ENCODE data around the gene ERBB4. TPM values are rescaled to one million over a fixed set of nuclear protein-coding genes. Genes with fewer than 3 reads are reported as not detected.

ERBB4 gene
- total RNA-seq, 1 experiment from 2014 or later, result 0.15 TPM

- ATAC-seq, result no peak
- POLR2A ChIA-PET, result no interaction called here
- intact Hi-C loops (cut with micrococcal nuclease; ENCODE audit: unreplicated experiment), result no loop called here
Observed at GRCh38 chr2:212033888-212034287, 504.7 kb downstream of the ERBB4 start.

DNA sequence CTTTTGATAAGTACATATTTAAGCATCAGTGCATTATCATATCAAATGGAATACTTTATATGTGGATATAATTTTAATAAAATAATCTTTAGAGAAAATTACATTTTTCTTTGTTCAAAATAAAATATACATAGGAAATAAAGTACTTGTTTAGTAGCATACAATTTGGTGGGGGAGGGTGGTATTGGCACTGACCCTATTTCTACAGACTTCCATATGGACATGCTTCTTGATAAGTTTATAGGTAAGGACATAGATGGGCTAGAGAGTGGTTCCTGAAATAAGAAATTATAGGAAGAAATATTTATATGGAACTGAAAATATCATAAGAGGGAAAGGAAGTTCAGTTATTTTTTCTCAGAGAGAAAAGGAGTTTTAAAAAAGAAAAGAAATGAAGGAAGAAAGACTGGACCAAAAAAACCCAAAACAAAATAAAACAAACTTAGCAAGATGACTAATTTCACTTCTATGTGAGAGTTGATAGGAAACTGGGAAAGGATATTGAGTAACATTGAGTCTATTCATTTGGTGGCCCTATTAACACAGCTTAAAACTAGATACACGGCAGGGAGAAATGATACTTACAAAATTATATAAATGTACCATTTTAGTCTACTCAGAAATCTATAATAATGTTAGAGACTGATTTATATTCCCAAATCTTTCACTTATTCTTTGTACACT, 505.9 kb downstream of the ERBB4 start:
- no TSS peak for BruUV-seq (replicated peaks)
- H3K4me1 ChIP-seq (ENCODE audit: control insufficient read depth, insufficient read depth, low read length), result no peaks in the 10 kb centered on the region
- H3K9me3 ChIP-seq (ENCODE audit: control insufficient read depth, insufficient read depth, low read depth, low read length), result no peaks in the 10 kb centered on the region
- in situ Hi-C loops (cut with HindIII; ENCODE audit: low pct_unique_long_range_greater_than_20kb, low sequenced_read_pairs), result no loop called here
- no peaks in the 10 kb centered on the region for H3K36me3 ChIP-seq (ENCODE audit: control insufficient read depth, insufficient read depth, low read length)
- ChIA-PET CTCF (no interaction called here), POLR2A (no interaction called here)
- no peak for ATAC-seq
- no peak for DNase-seq (ENCODE audit: low read depth, low spot score)
- no peak overlapping the region for H3K27ac ChIP-seq (ENCODE audit: low read length)
- H3K27me3 ChIP-seq (ENCODE audit: control insufficient read depth, insufficient read depth, low read length), result no peaks in the 10 kb centered on the region
- intact Hi-C loops (cut with micrococcal nuclease; ENCODE audit: unreplicated experiment), result no loop called here
- no peak overlapping the region for H3K4me3 ChIP-seq (ENCODE audit: low read depth in 2 of 2, low read length in 2 of 2)
- TF ChIP-seq, protein P1, sequence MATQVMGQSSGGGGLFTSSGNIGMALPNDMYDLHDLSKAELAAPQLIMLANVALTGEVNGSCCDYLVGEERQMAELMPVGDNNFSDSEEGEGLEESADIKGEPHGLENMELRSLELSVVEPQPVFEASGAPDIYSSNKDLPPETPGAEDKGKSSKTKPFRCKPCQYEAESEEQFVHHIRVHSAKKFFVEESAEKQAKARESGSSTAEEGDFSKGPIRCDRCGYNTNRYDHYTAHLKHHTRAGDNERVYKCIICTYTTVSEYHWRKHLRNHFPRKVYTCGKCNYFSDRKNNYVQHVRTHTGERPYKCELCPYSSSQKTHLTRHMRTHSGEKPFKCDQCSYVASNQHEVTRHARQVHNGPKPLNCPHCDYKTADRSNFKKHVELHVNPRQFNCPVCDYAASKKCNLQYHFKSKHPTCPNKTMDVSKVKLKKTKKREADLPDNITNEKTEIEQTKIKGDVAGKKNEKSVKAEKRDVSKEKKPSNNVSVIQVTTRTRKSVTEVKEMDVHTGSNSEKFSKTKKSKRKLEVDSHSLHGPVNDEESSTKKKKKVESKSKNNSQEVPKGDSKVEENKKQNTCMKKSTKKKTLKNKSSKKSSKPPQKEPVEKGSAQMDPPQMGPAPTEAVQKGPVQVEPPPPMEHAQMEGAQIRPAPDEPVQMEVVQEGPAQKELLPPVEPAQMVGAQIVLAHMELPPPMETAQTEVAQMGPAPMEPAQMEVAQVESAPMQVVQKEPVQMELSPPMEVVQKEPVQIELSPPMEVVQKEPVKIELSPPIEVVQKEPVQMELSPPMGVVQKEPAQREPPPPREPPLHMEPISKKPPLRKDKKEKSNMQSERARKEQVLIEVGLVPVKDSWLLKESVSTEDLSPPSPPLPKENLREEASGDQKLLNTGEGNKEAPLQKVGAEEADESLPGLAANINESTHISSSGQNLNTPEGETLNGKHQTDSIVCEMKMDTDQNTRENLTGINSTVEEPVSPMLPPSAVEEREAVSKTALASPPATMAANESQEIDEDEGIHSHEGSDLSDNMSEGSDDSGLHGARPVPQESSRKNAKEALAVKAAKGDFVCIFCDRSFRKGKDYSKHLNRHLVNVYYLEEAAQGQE (IDR thresholded peaks at IDR 0.05; ENCODE audit: insufficient read depth in 1 of 2, low read depth in 2 of 2, low read length in 1 of 2), result no peak
- TF ChIP-seq, protein P2, sequence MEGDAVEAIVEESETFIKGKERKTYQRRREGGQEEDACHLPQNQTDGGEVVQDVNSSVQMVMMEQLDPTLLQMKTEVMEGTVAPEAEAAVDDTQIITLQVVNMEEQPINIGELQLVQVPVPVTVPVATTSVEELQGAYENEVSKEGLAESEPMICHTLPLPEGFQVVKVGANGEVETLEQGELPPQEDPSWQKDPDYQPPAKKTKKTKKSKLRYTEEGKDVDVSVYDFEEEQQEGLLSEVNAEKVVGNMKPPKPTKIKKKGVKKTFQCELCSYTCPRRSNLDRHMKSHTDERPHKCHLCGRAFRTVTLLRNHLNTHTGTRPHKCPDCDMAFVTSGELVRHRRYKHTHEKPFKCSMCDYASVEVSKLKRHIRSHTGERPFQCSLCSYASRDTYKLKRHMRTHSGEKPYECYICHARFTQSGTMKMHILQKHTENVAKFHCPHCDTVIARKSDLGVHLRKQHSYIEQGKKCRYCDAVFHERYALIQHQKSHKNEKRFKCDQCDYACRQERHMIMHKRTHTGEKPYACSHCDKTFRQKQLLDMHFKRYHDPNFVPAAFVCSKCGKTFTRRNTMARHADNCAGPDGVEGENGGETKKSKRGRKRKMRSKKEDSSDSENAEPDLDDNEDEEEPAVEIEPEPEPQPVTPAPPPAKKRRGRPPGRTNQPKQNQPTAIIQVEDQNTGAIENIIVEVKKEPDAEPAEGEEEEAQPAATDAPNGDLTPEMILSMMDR (IDR thresholded peaks at IDR 0.05), result no peak

More at GRCh38 chr2:212033888-212034287, 504.7 kb downstream of the ERBB4 start:
- Histone ChIP-seq H3K4me1 (ENCODE audit: control insufficient read depth, insufficient read depth, low read length) (no peaks in the 10 kb centered on the region), H3K27ac (ENCODE audit: low read length) (no peak overlapping the region), H3K9me3 (ENCODE audit: control insufficient read depth, insufficient read depth, low read depth, low read length) (no peaks in the 10 kb centered on the region), H3K27me3 (ENCODE audit: control insufficient read depth, insufficient read depth, low read length) (no peaks in the 10 kb centered on the region), H3K36me3 (ENCODE audit: control insufficient read depth, insufficient read depth, low read length) (no peaks in the 10 kb centered on the region), H3K4me3 (ENCODE audit: low read depth in 2 of 2, low read length in 2 of 2) (no peak overlapping the region)
- CTCF ChIA-PET, result no interaction called here
- TF ChIP-seq, protein P2 (IDR thresholded peaks at IDR 0.05), result no peak
- TF ChIP-seq SIN3A (IDR thresholded peaks at IDR 0.05; ENCODE audit: borderline replicate concordance, insufficient read depth, low read depth, low read length) (no peak), TCF7L2 (IDR thresholded peaks at IDR 0.05; ENCODE audit: low read depth, low read length) (no peak), POLR2AphosphoS5 (IDR thresholded peaks at IDR 0.05; ENCODE audit: low read depth, low read length) (no peak)
- TF ChIP-seq, protein P1 (IDR thresholded peaks at IDR 0.05; ENCODE audit: insufficient read depth in 1 of 2, low read depth in 2 of 2, low read length in 1 of 2), result no peak
- in situ Hi-C loops (cut with HindIII; ENCODE audit: low pct_unique_long_range_greater_than_20kb, low sequenced_read_pairs), result no loop called here
- DNase-seq (ENCODE audit: low read depth, low spot score), result no peak
- BruUV-seq (replicated peaks), result no TSS peak
